VCaP (cell line): Measurements from ENCODE around the gene SLC35D2.

Source experiments
- H3K27ac ChIP-seq: fragments of 450-650 bp; 2 replicates; pipeline ENCODE4 v1.5.1; 2017
- CTCF ChIP-seq: fragments of 450-650 bp; conservative IDR thresholded peaks from 2 replicates; pipeline ENCODE4 v1.5.1; 2017; ENCODE audit warnings: mild to moderate bottlenecking, moderate library complexity

Gene SLC35D2

DNA sequence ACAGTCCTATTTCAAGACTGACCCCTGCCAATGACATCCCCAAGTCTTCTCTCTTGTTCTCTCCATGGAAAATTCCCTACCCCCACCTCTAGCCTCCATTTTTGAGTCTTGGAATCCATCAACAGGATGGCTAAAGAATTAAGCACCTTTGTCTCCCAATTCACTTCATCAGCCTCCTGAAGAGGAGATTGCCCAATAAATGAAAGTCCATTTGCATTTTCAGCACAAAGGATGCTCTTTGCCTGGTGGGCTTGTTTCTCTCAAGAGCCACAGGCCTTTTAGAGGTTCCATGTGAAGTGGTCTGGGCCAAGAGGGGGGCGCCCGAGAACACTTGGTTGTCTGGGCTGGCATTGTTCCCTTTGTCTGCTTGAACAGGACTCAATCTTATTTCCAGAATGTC, 94.1 kb downstream of the SLC35D2 start:
- TF ChIP-seq CTCF = no peak
- no peak overlapping the region for H3K27ac ChIP-seq

- H3K27ac ChIP-seq = no peak overlapping the region
- TF ChIP-seq CTCF = no peak
These were observed 101.9 kb downstream of the SLC35D2 start for GRCh38 chr9:96281641-96282040.

DNA sequence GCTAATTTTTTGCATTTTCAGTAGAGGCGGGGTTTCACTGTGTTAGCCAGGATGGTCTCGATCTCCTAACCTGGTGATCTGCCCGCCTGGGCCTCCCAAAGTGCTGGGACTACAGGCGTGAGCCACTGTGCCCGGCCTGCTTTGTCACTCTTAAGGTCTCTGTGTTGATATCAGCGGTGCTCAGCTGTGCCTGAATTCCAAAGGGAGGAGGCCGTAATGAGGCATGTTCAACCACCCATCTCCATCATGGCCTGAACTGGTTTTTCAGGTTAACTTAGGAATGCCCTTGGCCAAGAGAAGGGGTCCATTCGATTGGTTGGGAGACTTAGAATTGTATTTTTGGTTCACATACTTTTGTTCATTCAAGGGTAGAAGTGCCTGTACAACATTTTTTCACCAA, 103.6 kb downstream of the SLC35D2 start:
- no peak overlapping the region for H3K27ac ChIP-seq
- TF ChIP-seq CTCF = no peak

DNA sequence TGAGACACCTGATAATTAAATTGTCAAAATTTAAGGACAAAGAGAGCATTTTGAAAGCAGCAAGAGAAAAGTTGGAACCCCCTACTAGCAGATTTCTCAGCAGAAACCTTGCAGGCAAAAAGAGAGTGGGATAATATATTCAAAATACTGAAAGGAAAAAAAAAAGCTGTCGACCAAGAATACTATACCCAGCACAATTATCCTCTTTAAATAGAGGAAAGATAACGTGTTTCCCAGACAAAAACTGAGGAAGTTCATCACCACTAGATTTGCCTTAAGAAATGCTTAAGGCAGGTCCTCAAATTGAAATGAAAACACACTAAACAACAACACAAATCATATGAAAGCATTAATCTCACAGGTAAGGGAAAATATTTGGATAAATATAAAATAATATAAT, 108.6 kb downstream of the SLC35D2 start:
- H3K27ac ChIP-seq = no peak overlapping the region
- no peak for TF ChIP-seq CTCF
